Natural killer cell treated with Interleukin-12 subunit alpha and Interleukin-12 subunit beta and Interleukin-15 and Interleukin-18, amount 100 ng/mL, for 72 hours (primary cell): ENCODE measurements around the gene HERC2. TPM values are rescaled to one million over a fixed set of nuclear protein-coding genes. Genes with fewer than 3 reads are reported as not detected.
"Not testable (repeated sequence)": the region's sequence is repeated elsewhere in the genome, so short reads cannot be mapped to it uniquely, and the experiment has no call there.

Experiments used
- ATAC-seq, 2 donors: fragments of 150-1000 bp; cut with Tn5 transposase in 1 of 2; sonication (Bioruptor Pico), chemical (Tn5 transposase) in 1 of 2; 2 replicates each; pipeline ENCODE4 v1.10.0; 2021
- DNase-seq: peaks from one replicate; pipeline ENCODE4 v3.0.0; 2022; ENCODE audit warnings: low spot score
- H3K27ac Mint-ChIP-seq, 2 donors: 1 replicate in 1 of 2; 2 replicates in 1 of 2; pipeline ENCODE4 v1.8.0; 2022; ENCODE audit warnings: mixed read lengths in 2 of 2, mild to moderate bottlenecking in 1 of 2, moderate library complexity in 1 of 2
- H3K27me3 Mint-ChIP-seq, 2 donors: 1 replicate in 1 of 2; 2 replicates in 1 of 2; pipeline ENCODE4 v1.8.0; 2022; ENCODE audit warnings: mixed read lengths in 2 of 2
- H3K36me3 Mint-ChIP-seq: one replicate; pipeline ENCODE4 v1.8.0; 2022; ENCODE audit warnings: mixed read lengths
- H3K4me1 Mint-ChIP-seq, 2 donors: 1 replicate in 1 of 2; 2 replicates in 1 of 2; pipeline ENCODE4 v1.8.0; 2022; ENCODE audit warnings: low read depth in 2 of 2, mixed read lengths in 2 of 2, mild to moderate bottlenecking in 1 of 2
- H3K4me3 Mint-ChIP-seq: one replicate; pipeline ENCODE4 v1.8.0; 2022; ENCODE audit warnings: mixed read lengths
- H3K9me3 Mint-ChIP-seq: 2 replicates; pipeline ENCODE4 v1.8.0; 2022; ENCODE audit warnings: mixed read lengths
- total RNA-seq, 2 donors: library from RNA; stranded (reverse); gene quantifications; one replicate each; pipeline ENCODE4 v1.2.3, GENCODE V29; 2022

The HERC2 gene, protein sequence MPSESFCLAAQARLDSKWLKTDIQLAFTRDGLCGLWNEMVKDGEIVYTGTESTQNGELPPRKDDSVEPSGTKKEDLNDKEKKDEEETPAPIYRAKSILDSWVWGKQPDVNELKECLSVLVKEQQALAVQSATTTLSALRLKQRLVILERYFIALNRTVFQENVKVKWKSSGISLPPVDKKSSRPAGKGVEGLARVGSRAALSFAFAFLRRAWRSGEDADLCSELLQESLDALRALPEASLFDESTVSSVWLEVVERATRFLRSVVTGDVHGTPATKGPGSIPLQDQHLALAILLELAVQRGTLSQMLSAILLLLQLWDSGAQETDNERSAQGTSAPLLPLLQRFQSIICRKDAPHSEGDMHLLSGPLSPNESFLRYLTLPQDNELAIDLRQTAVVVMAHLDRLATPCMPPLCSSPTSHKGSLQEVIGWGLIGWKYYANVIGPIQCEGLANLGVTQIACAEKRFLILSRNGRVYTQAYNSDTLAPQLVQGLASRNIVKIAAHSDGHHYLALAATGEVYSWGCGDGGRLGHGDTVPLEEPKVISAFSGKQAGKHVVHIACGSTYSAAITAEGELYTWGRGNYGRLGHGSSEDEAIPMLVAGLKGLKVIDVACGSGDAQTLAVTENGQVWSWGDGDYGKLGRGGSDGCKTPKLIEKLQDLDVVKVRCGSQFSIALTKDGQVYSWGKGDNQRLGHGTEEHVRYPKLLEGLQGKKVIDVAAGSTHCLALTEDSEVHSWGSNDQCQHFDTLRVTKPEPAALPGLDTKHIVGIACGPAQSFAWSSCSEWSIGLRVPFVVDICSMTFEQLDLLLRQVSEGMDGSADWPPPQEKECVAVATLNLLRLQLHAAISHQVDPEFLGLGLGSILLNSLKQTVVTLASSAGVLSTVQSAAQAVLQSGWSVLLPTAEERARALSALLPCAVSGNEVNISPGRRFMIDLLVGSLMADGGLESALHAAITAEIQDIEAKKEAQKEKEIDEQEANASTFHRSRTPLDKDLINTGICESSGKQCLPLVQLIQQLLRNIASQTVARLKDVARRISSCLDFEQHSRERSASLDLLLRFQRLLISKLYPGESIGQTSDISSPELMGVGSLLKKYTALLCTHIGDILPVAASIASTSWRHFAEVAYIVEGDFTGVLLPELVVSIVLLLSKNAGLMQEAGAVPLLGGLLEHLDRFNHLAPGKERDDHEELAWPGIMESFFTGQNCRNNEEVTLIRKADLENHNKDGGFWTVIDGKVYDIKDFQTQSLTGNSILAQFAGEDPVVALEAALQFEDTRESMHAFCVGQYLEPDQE (N-terminal part only)
- total RNA-seq: 10 to 100 TPM; 42.7 to 95.8 TPM

GRCh38 chr15:28322129-28322588 is at the start of gene HERC2:
Gene HERC2 (minus strand): TSS chr15:28322179. CDS start chr15:28321433, 746 bp downstream.
- not testable (repeated sequence) for H3K27me3 Mint-ChIP-seq, ATAC-seq, DNase-seq, H3K9me3 Mint-ChIP-seq, H3K36me3 Mint-ChIP-seq
- H3K4me1 Mint-ChIP-seq: peaks cover 3 to 14% of the 10 kb centered on the region in 2 donors
- peak within 1 kb of the TSS; percentile 82 to 85 for H3K27ac Mint-ChIP-seq
- H3K4me3 Mint-ChIP-seq: peak within 1 kb of the TSS; percentile 90

DNA sequence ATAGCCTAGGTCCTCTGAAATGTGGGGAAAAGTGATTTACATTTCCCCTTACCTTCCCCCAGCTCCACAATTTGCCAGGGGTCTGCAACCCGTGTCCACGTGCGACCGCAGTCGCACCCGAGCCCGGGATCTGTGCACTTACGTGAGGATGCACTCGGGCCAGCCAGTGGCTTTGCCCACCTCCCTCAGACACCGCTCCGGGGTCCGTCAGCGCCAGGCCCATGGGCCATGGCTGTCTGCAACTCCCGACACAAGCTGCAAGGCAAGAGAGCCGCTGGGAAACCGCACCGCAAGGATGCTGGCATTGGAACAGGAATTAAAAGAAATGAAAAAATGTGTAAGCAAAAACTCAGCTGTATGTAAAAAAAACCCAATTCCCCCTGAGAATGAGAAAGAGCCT is 43.5 kb upstream of the HERC2 start:
- not testable (repeated sequence) for H3K4me1 Mint-ChIP-seq, H3K36me3 Mint-ChIP-seq, H3K9me3 Mint-ChIP-seq, H3K4me3 Mint-ChIP-seq, ATAC-seq, H3K27ac Mint-ChIP-seq, H3K27me3 Mint-ChIP-seq
- DNase-seq: peak; percentile 56

GRCh38 chr15:28357984-28358383 is 36.0 kb upstream of the HERC2 start, which contains the start of gene GOLGA6L24:
Gene GOLGA6L24 (minus strand): TSS chr15:28358084. CDS start chr15:28358023, 61 bp downstream.
- H3K9me3 Mint-ChIP-seq, H3K27ac Mint-ChIP-seq, DNase-seq, H3K4me3 Mint-ChIP-seq, H3K4me1 Mint-ChIP-seq, H3K27me3 Mint-ChIP-seq, H3K36me3 Mint-ChIP-seq, ATAC-seq: not testable (repeated sequence)

GRCh38 chr15:28321358-28322078 is 461 bp downstream of the HERC2 start:
- not testable (repeated sequence) for H3K27me3 Mint-ChIP-seq, H3K36me3 Mint-ChIP-seq, ATAC-seq, DNase-seq, H3K9me3 Mint-ChIP-seq
- H3K4me3 Mint-ChIP-seq: peak overlapping the region; percentile 90
- H3K27ac Mint-ChIP-seq: peak overlapping the region; percentile 82 to 85
- H3K4me1 Mint-ChIP-seq: peaks cover 3 to 14% of the 10 kb centered on the region in 2 donors

DNA sequence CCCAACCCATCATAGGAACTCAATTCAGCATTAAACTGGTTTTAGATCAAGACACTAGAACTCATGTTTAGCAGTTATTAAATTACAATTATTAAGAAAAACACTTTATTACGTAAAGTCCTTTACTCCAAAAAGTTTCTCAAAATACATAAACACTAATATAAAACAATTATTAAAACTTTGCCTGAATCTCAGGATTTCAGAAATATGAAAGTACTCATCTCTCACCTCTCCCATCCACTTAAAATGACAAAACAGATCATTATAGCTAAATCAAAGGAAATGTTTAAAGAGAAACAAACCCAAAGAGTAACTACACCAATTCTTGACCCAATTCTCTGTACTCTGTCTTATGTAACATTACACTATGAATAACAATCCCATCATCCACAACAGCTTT is 2.3 kb downstream of the HERC2 start:
- not testable (repeated sequence) for ATAC-seq, H3K4me3 Mint-ChIP-seq, H3K27ac Mint-ChIP-seq, DNase-seq, H3K36me3 Mint-ChIP-seq, H3K27me3 Mint-ChIP-seq, H3K9me3 Mint-ChIP-seq
- peaks cover 3 to 14% of the 10 kb centered on the region in 2 donors for H3K4me1 Mint-ChIP-seq

DNA sequence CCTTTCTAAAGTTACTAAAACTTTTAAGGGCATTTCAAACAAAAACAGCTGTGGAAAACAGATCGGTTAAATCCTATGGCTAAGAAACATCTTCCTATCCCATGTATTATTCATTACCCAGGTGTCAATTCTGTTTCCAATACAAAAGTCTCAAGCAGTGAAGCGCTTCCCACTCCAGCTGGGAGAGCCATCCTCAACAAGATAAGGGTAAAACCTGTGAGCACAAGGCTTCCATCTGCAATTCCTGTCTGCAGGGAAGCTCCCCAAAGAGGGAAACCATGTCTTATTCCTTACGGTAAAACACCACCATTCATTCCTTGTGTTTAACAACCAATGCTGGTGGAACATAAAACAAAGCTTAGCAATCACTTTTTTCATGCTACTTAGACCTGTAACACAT is 3.2 kb downstream of the HERC2 start:
- not testable (repeated sequence) for H3K27me3 Mint-ChIP-seq, H3K4me3 Mint-ChIP-seq, H3K9me3 Mint-ChIP-seq, H3K27ac Mint-ChIP-seq, DNase-seq, ATAC-seq
- Mint-ChIP-seq H3K36me3 (peaks cover 14% of the 10 kb centered on the region), H3K4me1 (peaks cover 3 to 14% of the 10 kb centered on the region in 2 donors)

DNA sequence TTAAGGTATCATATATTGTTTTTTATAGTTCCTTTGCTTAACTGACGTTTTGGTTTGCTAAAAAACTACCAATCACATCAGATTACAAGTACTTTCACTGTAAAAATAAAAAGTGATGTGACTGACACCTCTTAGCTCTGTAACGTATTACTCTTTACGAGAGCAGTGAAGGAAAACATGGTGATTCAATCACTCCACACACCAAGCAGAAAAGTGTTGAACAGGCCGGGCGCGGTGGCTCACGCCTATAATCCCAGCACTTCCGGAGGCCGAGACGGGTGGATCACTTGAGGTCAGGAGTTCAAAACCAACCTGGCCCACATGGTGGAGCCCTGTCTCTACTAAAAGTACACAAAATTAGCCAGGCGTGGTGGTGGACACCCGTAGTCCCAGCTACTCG is 3.9 kb downstream of the HERC2 start:
- not testable (repeated sequence) for H3K9me3 Mint-ChIP-seq, H3K27ac Mint-ChIP-seq, DNase-seq, H3K4me3 Mint-ChIP-seq, H3K27me3 Mint-ChIP-seq, ATAC-seq
- H3K36me3 Mint-ChIP-seq: peaks cover 18% of the 10 kb centered on the region
- peaks cover 3 to 14% of the 10 kb centered on the region in 2 donors for H3K4me1 Mint-ChIP-seq

DNA sequence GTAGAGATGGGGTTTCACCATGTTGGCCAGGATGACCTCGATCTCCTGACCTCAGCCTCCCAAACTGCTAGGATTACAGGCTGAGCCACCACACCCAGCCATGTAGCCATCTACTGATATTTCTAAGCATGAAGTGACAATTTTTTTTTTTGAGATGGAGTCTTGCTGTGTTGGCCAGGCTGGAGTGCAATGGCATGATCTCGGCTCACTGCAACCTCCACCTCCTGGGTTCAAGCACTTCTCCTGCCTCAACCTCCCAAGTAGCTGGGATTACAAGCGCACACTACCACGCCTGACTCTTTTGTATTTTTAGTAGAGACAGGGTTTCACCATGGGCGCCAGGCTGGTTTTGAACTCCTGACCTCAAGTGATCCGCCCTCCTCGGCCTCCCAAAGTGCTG is 5.0 kb downstream of the HERC2 start:
- ATAC-seq, H3K4me3 Mint-ChIP-seq, H3K27me3 Mint-ChIP-seq, H3K9me3 Mint-ChIP-seq, DNase-seq, H3K27ac Mint-ChIP-seq: not testable (repeated sequence)
- peaks cover 3 to 14% of the 10 kb centered on the region in 2 donors for H3K4me1 Mint-ChIP-seq
- H3K36me3 Mint-ChIP-seq: peaks cover 18% of the 10 kb centered on the region

DNA sequence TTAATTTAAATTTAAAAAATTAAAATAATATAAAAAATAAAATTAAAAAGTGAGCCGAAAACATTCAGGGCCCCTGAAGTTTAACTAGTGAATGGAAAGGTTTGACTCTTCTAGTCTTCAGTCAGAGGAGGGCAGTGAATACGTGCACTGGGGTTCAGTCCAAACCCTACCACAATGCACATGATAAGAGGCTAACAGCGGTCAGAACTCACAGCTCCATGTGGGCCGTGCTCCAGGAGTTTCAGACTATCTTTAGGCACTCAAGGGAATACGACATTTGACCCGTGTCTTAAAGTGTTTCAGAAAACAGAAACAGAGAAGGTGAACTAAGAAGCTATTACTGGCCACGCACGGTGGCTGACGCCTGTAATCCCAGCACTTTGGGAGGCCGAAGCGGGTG is 11.5 kb downstream of the HERC2 start:
- H3K27me3 Mint-ChIP-seq, H3K27ac Mint-ChIP-seq, DNase-seq, H3K9me3 Mint-ChIP-seq, H3K4me1 Mint-ChIP-seq, ATAC-seq, H3K4me3 Mint-ChIP-seq: not testable (repeated sequence)
- H3K36me3 Mint-ChIP-seq: peaks cover 52% of the 10 kb centered on the region

GRCh38 chr15:28308718-28309117 is 13.3 kb downstream of the HERC2 start:
- not testable (repeated sequence) for H3K27me3 Mint-ChIP-seq, H3K4me3 Mint-ChIP-seq

GRCh38 chr15:28305700-28306099 is 16.3 kb downstream of the HERC2 start:
- H3K4me3 Mint-ChIP-seq, H3K4me1 Mint-ChIP-seq, DNase-seq, H3K27me3 Mint-ChIP-seq, H3K27ac Mint-ChIP-seq, H3K9me3 Mint-ChIP-seq, ATAC-seq: not testable (repeated sequence)
- peaks cover 39% of the 10 kb centered on the region for H3K36me3 Mint-ChIP-seq

More at GRCh38 chr15:28308718-28309117, 13.3 kb downstream of the HERC2 start:
- H3K27ac Mint-ChIP-seq, H3K9me3 Mint-ChIP-seq, H3K4me1 Mint-ChIP-seq, DNase-seq, ATAC-seq: not testable (repeated sequence)
- H3K36me3 Mint-ChIP-seq: peaks cover 43% of the 10 kb centered on the region

DNA sequence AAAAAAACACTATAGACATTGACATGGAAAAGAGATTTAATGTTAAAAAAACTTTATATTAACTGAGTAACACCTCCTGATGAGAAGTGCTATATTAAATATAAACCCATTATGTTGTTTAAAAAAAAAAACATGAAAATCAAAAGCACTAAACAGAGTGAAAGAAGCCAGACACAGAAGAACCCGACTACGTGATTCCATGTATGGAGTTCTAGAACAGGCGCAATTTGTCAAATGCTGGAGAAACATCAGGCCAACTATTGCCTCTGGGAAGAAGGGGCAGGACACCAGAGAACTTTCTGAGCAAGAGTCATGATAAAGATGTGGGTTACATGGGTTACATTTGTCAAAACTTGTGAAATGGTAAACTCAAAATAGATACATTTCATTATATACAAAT is 24.5 kb downstream of the HERC2 start:
- ATAC-seq, H3K27ac Mint-ChIP-seq, DNase-seq, H3K4me1 Mint-ChIP-seq, H3K27me3 Mint-ChIP-seq, H3K9me3 Mint-ChIP-seq, H3K4me3 Mint-ChIP-seq, H3K36me3 Mint-ChIP-seq: not testable (repeated sequence)

- not testable (repeated sequence) for H3K27me3 Mint-ChIP-seq, H3K4me1 Mint-ChIP-seq, DNase-seq, H3K9me3 Mint-ChIP-seq, ATAC-seq, H3K4me3 Mint-ChIP-seq, H3K27ac Mint-ChIP-seq, H3K36me3 Mint-ChIP-seq
These were observed 25.2 kb downstream of the HERC2 start for GRCh38 chr15:28296814-28297213.
